Mesendoderm (in vitro differentiated cells): ENCODE results near the gene FAM78A.

Source experiments
- DNase-seq: peaks from one replicate; pipeline ENCODE4 v3.0.0; 2013
- H2AK5ac ChIP-seq: 2 replicates; pipeline ENCODE4 v1.6.1; 2013; ENCODE audit warnings: low read length, inconsistent platforms
- H2BK120ac ChIP-seq: 2 replicates; pipeline ENCODE4 v1.6.1; 2013; ENCODE audit warnings: low read depth, mild to moderate bottlenecking, low read length, moderate library complexity, mixed read lengths
- H2BK15ac ChIP-seq: replicated peaks from 2 replicates; pipeline ENCODE4 v1.6.1; 2013; ENCODE audit warnings: low read depth, mild to moderate bottlenecking, moderate library complexity
- H2BK5ac ChIP-seq: 2 replicates; pipeline ENCODE4 v1.6.1; 2013; ENCODE audit warnings: low read length, inconsistent platforms
- H3K18ac ChIP-seq: 2 replicates; pipeline ENCODE4 v1.6.1; 2013; ENCODE audit warnings: mild to moderate bottlenecking, low read length, mixed read lengths
- H3K23ac ChIP-seq: one replicate; pipeline ENCODE4 v1.6.1; 2013; ENCODE audit warnings: low read length
- H3K27ac ChIP-seq: 2 replicates; pipeline ENCODE4 v1.5.1; 2013; ENCODE audit warnings: low read depth, mild to moderate bottlenecking, inconsistent platforms, low read length, moderate library complexity
- H3K27me3 ChIP-seq: 2 replicates; pipeline ENCODE4 v1.6.1; 2013; ENCODE audit warnings: low read length, control low read depth, mild to moderate bottlenecking, inconsistent platforms; ENCODE audit not compliant: insufficient read depth, poor library complexity
- H3K36me3 ChIP-seq: 2 replicates; pipeline ENCODE4 v1.6.1; 2013; ENCODE audit warnings: low read length, inconsistent platforms; ENCODE audit not compliant: control insufficient read depth, insufficient read depth
- H3K4ac ChIP-seq: one replicate; pipeline ENCODE4 v1.6.1; 2013; ENCODE audit warnings: low read depth, mild to moderate bottlenecking, low read length, moderate library complexity
- H3K4me1 ChIP-seq: 2 replicates; pipeline ENCODE4 v1.6.1; 2013; ENCODE audit warnings: low read depth, low read length, inconsistent platforms; ENCODE audit not compliant: control insufficient read depth
- H3K4me2 ChIP-seq: 2 replicates; pipeline ENCODE4 v1.6.1; 2013; ENCODE audit warnings: low read length
- H3K4me3 ChIP-seq: 2 replicates; pipeline ENCODE4 v1.5.1; 2013; ENCODE audit warnings: mild to moderate bottlenecking, low read length
- H3K56ac ChIP-seq: one replicate; pipeline ENCODE4 v1.6.1; 2013; ENCODE audit warnings: low read length
- H3K79me1 ChIP-seq: 2 replicates; pipeline ENCODE4 v1.6.1; 2013; ENCODE audit warnings: low read length, inconsistent platforms
- H3K79me2 ChIP-seq: 2 replicates; pipeline ENCODE4 v1.6.1; 2013; ENCODE audit warnings: mild to moderate bottlenecking, low read length; ENCODE audit not compliant: control insufficient read depth, insufficient read depth
- H3K9ac ChIP-seq: 2 replicates; pipeline ENCODE4 v1.6.1; 2013; ENCODE audit warnings: low read length, inconsistent platforms
- H4K5ac ChIP-seq: one replicate; pipeline ENCODE4 v1.6.1; 2013; ENCODE audit warnings: low read length
- H4K8ac ChIP-seq: one replicate; pipeline ENCODE4 v1.6.1; 2013; ENCODE audit warnings: low read depth, mild to moderate bottlenecking, control low read depth, low read length, moderate library complexity
- WGBS: extraction: QIAGEN DNeasy Blood & Tissue Kit; methylation state at CpG from one replicate; pipeline ENCODE4 v1.1.7; 2013; ENCODE audit warnings: low lambda C conversion rate, missing lambda C conversion rate; ENCODE audit not compliant: insufficient coverage; ENCODE audit errors: extremely low coverage; 5-methylcytosine and 5-hydroxymethylcytosine counted together

Gene FAM78A

DNA sequence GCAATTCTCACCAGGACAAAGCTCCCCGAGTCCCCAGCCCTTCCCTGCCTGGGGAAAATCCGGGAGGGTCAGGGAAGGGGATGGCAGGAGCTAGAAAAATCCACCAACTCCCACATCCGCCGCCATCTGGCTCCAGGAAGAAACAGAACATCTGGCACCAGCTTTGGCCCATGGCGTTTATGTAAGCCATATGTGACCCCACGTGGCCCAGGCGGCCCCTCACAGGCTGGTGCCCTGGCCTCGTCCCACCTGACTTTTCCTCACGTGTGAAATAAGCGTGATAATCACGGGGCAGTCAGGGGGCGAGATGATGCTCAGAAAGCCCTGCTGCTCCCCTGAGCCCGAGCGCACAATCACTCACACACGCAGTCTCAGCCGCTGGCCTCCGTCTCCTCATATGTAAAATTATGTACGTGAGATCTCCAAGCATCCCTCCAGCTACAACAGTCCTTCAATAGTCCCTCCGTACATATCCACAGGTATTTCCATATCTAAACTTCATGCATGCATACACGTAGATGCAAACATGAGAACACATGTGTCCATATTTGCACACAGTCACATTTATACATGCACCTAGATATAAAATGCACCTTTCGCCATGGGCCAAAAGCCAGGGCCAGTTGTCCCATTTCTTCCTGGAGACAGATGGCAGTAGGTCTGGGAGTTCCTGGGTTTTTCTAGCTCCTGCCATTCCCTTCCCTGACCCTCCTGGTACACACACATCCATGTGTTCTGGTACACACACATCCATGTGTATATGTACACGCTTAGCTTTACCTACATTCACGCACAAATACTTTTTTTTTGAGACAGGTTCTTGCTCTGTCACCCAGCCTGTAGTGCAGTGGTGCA, 42.1 kb upstream of the FAM78A start:
- H3K4me1 ChIP-seq, result no peaks in the 10 kb centered on the region
- no peak overlapping the region for H2AK5ac ChIP-seq
- H2BK5ac ChIP-seq, result no peak overlapping the region
- H3K79me1 ChIP-seq, result no peaks in the 10 kb centered on the region
- no peak overlapping the region for H2BK15ac ChIP-seq
- WGBS, result no CpG with 5 or more reads among the region's 23 CpGs
- H3K27me3 ChIP-seq, result no peaks in the 10 kb centered on the region
- H3K4ac ChIP-seq, result no peak overlapping the region
- H3K27ac ChIP-seq, result no peak overlapping the region
- no peak overlapping the region for H3K9ac ChIP-seq
- H3K56ac ChIP-seq, result no peak overlapping the region
- H3K4me2 ChIP-seq, result no peak overlapping the region
- no peak overlapping the region for H2BK120ac ChIP-seq
- no peak for DNase-seq
- H3K79me2 ChIP-seq, result no peaks in the 10 kb centered on the region
- no peak overlapping the region for H3K4me3 ChIP-seq
- no peak overlapping the region for H4K5ac ChIP-seq
- no peak overlapping the region for H3K18ac ChIP-seq
- no peak overlapping the region for H4K8ac ChIP-seq
- no peaks in the 10 kb centered on the region for H3K36me3 ChIP-seq
- no peak overlapping the region for H3K23ac ChIP-seq

DNA sequence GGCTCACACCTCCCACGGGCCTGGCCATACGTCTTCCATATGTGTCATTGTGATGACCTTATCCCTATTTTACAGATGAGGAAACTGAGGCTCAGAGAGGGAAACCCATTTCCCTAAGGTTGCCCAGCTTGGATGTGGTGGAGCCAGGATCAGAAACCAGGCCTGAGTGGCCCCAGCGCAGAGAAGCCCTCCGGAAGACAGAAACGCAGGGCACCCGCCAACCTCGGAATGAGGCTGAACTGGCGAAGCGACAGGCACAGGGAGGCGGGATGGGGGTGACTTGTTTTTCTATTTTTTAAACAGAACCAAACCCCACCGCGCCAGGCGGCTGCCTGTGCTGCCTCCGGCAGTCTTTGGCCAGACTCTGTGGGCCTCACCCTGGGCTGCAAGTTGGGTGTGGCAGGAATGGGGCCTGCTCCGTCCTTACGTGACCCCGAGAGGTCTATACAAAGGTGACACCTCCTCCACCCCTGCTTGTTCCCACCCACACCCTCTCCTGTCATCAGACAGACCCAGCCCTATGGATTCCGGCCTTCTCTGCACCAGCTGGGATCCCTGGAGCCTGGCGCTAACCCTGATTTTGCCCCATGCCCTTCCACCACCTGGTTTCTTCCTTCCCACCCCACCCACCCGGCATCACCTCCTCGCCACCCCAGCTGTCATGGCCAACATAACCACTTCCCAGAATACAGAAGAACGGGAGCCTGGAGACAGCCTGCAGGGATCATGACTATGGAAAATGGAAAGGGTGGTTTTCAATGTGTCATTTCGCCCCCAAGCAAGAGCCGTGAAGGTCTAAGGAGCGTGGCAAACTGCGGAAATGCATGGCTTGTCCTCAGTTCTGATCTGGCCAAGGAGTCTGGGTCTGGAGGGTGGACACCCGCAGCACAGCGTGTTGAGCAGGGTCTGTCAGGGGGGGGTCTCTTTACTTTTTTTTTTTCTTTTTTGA, 36.8 kb upstream of the FAM78A start:
- Histone ChIP-seq H4K8ac (no peak overlapping the region), H2BK15ac (no peak overlapping the region), H3K23ac (no peak overlapping the region), H3K4me3 (no peak overlapping the region), H3K27me3 (no peaks in the 10 kb centered on the region), H2BK120ac (no peak overlapping the region), H3K79me1 (no peaks in the 10 kb centered on the region), H2BK5ac (no peak overlapping the region), H3K36me3 (no peaks in the 10 kb centered on the region), H3K27ac (no peak overlapping the region), H3K79me2 (no peaks in the 10 kb centered on the region), H3K18ac (no peak overlapping the region), H3K56ac (no peak overlapping the region), H3K9ac (no peak overlapping the region), H3K4ac (no peak overlapping the region), H4K5ac (no peak overlapping the region), H2AK5ac (no peak overlapping the region), H3K4me2 (no peak overlapping the region), H3K4me1 (no peaks in the 10 kb centered on the region)
- no CpG with 5 or more reads among the region's 28 CpGs for WGBS
- DNase-seq, result no peak

DNA sequence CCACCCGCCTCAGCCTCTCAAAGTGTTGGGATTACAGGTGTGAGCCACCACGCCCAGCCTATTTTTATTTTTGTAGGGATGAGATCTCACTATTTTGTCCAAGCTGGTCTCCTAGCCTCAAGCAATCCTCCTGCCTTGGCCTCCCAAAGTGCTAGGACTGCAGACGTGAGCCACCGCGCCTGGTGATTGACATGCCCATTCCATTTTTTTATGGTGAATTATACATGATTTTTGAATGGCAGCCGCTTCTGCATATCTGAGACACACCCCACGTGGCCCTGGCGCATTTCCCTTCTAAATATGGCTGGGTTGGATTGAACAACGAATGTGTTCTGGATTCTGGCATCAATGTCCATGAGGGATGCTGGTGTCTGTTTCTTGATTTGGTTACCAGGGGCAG, 35.9 kb upstream of the FAM78A start:
- WGBS, result no CpG with 5 or more reads among the region's 9 CpGs
- no peak overlapping the region for H2BK5ac ChIP-seq
- no peak overlapping the region for H3K4me3 ChIP-seq
- H3K4me2 ChIP-seq, result no peak overlapping the region
- no peak overlapping the region for H3K9ac ChIP-seq
- no peak overlapping the region for H2BK15ac ChIP-seq
- H3K18ac ChIP-seq, result no peak overlapping the region
- no peaks in the 10 kb centered on the region for H3K36me3 ChIP-seq
- no peak overlapping the region for H2BK120ac ChIP-seq
- no peak for DNase-seq
- H3K79me2 ChIP-seq, result no peaks in the 10 kb centered on the region
- no peak overlapping the region for H3K56ac ChIP-seq
- no peak overlapping the region for H2AK5ac ChIP-seq
- H3K27me3 ChIP-seq, result no peaks in the 10 kb centered on the region
- H3K79me1 ChIP-seq, result no peaks in the 10 kb centered on the region
- H3K4ac ChIP-seq, result no peak overlapping the region
- no peaks in the 10 kb centered on the region for H3K4me1 ChIP-seq
- no peak overlapping the region for H4K8ac ChIP-seq
- H3K23ac ChIP-seq, result no peak overlapping the region
- no peak overlapping the region for H3K27ac ChIP-seq
- no peak overlapping the region for H4K5ac ChIP-seq

DNA sequence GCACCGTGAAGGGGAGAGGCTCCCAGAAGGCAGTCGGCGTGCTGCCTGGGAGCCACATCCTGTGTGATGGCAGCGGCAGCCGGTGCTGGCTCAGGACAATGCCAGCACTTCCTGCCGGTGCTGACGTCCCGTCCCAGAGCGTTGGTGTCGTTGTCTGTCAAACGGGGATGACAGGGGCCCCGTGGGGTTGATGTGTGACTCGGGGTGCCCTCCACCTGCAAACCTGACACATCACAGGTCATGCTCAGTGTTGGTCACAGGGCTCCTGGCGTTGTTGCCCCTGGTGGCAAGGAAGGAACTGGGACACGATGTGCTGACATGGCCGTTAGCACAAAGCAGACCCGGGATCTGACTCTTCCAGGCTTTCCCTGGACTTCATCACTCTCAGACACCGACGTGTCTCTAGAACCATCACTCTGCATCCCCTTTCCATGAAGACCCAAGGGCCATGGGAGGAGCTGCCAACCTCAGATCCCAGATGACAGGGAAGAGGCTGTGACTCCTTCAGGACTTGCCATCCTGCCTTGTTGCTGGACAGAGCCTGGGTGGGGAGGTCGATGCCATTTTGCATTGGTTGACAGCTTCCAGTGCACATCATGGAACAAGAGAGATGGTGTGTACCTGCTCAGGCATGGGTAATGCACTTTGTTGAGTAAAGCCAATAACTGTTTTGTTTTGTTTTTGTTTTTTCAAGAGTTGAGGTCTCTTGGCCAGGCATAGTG, 34.7 kb upstream of the FAM78A start:
- Histone ChIP-seq H3K56ac (no peak overlapping the region), H3K27ac (no peak overlapping the region), H4K5ac (no peak overlapping the region), H2BK120ac (no peak overlapping the region), H3K23ac (no peak overlapping the region), H3K27me3 (no peaks in the 10 kb centered on the region), H3K36me3 (no peaks in the 10 kb centered on the region), H3K18ac (no peak overlapping the region), H3K4ac (no peak overlapping the region), H3K4me1 (no peaks in the 10 kb centered on the region), H2BK5ac (no peak overlapping the region), H2AK5ac (no peak overlapping the region), H2BK15ac (no peak overlapping the region), H3K4me3 (no peak overlapping the region), H3K9ac (no peak overlapping the region), H3K79me1 (no peaks in the 10 kb centered on the region), H3K4me2 (no peak overlapping the region), H4K8ac (no peak overlapping the region), H3K79me2 (no peaks in the 10 kb centered on the region)
- no CpG with 5 or more reads among the region's 20 CpGs for WGBS
- DNase-seq, result peak; percentile 39

DNA sequence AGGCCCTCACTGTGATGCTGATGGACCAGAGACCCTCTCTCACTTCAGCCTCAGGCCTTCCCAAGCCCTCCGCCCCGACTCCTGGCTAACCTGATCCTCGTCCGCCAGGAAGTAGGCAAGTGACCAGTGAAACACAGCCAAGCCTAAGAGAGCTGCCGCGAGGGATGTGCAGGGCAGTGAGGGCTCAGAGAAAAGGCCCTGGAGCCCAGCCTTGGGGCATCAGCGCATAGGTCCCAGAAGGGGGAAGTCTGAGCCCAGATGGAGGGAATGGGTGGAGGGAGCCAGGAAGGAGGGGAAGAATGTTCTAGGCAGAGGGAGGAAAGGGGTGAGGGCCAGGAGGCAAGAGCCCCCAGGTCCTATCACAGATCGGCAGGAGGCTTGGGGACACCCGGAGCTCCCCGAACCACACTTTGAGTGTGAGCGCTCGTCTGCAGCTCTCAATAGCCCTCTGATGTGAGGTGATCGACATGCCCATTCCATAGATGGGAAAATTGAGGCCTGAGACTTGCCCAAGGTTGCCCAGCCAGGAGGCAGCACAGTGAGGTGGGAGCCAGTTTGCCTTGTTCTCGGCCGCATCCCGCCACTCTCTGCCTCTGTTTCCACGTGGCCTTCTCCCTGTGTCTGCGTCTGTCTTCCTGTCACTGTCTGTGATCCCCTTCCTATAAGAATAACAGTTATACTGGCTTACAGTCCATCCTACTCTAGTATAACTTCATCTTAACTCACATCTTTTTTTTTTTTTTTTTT, 33.4 kb upstream of the FAM78A start:
- Histone ChIP-seq H2BK15ac (no peak overlapping the region), H3K27me3 (no peaks in the 10 kb centered on the region), H3K4ac (no peak overlapping the region), H3K9ac (no peak overlapping the region), H3K27ac (no peak overlapping the region), H3K79me2 (no peaks in the 10 kb centered on the region), H3K4me2 (no peak overlapping the region), H3K18ac (no peak overlapping the region), H3K4me3 (no peak overlapping the region), H4K5ac (no peak overlapping the region), H3K23ac (no peak overlapping the region), H3K4me1 (no peaks in the 10 kb centered on the region), H3K36me3 (no peaks in the 10 kb centered on the region), H3K79me1 (no peaks in the 10 kb centered on the region), H3K56ac (no peak overlapping the region), H2AK5ac (no peak overlapping the region), H2BK5ac (no peak overlapping the region), H4K8ac (no peak overlapping the region), H2BK120ac (no peak overlapping the region)
- no CpG with 5 or more reads among the region's 18 CpGs for WGBS
- no peak for DNase-seq
